NCI-H82 (cell line): Measurements from ENCODE around the gene BAD.
"Not testable (repeated sequence)": the region's sequence is repeated elsewhere in the genome, so short reads cannot be mapped to it uniquely, and the experiment has no call there.

Experiments
- DNase-seq: peaks from one replicate; lab custom pipeline; 2025; lab: John Stamatoyannopoulos, UW

BAD gene

DNA sequence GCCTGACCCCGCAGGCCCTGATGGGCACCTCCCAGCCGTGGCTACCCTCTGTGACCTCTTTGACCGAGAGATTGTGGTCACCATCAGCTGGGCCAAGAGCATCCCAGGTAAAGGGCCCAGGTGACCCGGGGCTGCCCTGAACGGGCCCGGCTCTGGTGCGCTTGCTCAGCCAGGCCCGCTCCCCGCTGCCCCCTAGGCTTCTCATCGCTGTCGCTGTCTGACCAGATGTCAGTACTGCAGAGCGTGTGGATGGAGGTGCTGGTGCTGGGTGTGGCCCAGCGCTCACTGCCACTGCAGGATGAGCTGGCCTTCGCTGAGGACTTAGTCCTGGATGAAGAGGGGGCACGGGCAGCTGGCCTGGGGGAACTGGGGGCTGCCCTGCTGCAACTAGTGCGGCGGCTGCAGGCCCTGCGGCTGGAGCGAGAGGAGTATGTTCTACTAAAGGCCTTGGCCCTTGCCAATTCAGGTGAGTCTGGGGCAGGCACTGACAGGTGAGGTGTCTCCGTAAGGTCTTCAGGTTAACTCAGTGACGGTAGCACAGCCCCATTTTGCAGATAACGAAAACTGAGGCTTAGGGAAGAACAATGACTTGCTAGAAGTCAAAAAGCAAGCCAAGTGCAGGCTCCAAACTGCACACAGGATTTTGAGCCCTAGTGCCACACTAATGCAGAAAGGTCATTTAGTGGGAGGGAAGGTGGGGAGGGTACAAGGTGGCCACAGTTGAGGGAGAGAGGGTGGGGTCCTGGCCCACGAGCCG is 30.5 kb upstream of the BAD start:
- no peak for DNase-seq

DNA sequence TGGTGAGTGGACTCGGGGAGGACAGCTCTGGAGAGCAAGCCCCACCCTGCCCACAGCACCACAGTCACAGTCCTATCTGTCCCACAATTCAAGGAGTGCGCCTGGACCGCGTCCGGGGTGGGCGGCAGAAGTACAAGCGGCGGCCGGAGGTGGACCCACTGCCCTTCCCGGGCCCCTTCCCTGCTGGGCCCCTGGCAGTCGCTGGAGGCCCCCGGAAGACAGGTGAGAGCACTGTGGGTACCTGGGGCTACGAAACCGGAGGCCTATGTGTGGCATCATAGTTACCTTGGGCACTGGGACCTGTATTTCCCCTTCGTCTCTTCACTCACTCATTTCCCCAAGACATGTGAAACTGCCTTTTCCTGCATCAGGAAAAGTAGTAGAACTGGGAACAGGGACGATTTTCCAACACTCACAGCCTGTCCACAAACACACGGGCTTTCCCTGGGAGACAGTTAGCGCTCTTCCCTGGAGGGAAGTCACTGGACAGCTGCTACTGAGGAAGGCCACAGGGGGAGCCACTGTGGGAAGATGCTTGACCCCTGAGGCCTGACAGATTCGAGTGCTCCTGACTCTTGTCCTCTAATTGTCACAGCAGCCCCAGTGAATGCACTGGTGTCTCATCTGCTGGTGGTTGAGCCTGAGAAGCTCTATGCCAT is 29.8 kb upstream of the BAD start:
- peak; percentile 36 for DNase-seq

DNA sequence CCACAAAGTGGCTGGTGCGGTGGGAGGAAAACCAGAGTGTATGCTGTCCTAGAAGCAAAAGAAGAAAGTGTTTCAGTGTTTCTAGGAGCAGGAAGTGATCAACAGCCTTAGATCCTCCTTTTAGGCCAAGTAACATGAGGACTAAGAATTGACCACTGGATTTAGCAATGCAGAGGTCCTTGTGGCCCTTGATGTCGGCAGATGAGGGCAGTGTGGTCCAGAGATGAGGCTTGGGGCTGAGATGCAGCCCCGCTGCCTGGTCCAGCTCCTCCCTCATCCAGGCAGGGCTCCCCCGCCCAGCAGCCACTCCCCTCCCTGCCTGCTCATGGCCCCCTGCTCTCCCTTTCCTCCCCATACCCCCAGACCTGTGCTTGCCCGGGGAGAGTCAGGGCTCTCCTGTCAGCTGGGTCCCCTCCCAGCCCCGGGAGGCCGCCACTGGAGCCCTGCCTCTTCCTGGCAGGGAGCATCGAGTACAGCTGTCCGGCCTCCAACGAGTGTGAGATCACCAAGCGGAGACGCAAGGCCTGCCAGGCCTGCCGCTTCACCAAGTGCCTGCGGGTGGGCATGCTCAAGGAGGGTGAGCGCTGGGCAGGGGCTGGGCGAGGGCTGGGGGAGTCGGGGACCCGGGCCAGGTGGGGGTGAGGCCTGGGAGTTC is 29.2 kb upstream of the BAD start:
- no peak for DNase-seq

DNA sequence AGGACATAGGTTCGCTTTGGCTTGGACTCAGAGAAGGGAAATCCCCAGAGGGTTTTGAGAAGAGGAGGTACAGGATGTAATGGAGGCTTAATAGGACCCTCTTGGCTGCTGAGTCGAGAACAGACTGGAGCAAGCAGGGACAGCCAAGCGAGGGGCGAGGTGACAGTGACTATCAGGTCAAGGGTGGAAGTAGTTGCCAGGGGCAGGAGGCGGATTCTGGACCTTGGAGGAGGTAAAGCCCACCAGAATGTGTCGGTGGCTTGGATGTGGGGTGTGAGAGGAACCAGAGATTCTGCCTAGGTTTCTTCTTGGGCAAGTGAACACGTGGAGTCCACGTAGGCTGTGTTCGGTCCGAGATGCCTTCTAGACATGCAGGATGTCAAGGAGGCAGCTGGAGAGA is 28.5 kb upstream of the BAD start:
- no peak for DNase-seq

DNA sequence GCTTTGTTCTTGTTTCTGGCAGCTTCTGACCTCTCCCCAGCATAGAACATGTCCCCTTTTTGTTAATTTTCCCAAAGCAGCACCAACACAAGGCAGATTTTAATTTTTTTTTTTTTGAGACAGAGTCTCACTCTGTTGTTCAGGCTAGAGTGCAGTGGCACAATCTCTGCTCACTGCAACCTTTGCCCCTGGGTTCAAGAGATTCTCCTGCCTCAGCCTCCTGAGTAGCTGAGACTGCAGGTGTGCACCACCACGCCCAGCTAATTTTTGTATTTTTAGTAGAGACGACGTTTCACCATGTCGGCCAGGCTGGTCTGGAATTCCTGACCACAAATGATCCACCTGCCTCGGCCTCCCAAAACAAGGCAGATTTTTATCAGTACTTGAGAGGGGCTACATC is 23.3 kb upstream of the BAD start:
- DNase-seq = not testable (repeated sequence)

DNA sequence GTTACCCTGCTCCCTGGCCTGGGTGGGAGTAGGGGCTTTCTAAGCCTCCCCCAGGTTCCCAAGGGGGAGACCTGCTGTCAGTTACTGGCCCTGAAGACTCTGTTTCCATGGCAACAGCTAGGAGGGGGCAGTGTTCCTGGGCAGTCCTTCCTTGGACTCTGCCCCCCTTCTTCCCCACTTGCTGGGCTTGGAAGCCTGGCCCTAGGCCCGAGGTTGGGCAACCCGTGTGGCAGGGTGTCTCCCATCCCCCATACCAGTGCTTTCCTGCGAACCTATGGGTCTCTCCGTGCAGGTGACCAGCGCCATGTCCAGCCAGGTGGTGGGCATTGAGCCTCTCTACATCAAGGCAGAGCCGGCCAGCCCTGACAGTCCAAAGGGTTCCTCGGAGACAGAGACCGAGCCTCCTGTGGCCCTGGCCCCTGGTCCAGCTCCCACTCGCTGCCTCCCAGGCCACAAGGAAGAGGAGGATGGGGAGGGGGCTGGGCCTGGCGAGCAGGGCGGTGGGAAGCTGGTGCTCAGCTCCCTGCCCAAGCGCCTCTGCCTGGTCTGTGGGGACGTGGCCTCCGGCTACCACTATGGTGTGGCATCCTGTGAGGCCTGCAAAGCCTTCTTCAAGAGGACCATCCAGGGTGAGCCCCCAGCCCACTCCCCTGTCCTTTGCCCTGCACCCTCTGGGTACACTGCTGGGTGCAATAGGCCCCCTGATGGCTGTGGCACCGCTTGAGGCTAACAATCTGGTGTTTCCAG is 22.6 kb upstream of the BAD start:
- DNase-seq = no peak

DNA sequence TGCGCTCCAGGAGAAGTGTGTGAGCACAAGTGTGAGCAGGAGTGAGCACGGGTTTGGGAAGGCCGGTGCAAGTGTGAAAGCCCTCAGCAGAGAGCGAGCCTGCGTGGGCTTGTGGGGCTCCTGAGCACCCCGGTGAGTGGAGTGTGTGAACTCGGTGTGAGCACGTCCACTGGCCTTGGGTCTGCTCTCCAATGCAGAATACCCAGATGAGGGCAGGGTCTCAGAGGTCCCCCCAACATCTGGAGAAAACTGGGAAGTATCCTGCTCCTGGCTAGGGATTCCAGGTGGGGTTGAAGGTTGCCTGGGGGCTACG is 22.1 kb upstream of the BAD start:
- no peak for DNase-seq

DNA sequence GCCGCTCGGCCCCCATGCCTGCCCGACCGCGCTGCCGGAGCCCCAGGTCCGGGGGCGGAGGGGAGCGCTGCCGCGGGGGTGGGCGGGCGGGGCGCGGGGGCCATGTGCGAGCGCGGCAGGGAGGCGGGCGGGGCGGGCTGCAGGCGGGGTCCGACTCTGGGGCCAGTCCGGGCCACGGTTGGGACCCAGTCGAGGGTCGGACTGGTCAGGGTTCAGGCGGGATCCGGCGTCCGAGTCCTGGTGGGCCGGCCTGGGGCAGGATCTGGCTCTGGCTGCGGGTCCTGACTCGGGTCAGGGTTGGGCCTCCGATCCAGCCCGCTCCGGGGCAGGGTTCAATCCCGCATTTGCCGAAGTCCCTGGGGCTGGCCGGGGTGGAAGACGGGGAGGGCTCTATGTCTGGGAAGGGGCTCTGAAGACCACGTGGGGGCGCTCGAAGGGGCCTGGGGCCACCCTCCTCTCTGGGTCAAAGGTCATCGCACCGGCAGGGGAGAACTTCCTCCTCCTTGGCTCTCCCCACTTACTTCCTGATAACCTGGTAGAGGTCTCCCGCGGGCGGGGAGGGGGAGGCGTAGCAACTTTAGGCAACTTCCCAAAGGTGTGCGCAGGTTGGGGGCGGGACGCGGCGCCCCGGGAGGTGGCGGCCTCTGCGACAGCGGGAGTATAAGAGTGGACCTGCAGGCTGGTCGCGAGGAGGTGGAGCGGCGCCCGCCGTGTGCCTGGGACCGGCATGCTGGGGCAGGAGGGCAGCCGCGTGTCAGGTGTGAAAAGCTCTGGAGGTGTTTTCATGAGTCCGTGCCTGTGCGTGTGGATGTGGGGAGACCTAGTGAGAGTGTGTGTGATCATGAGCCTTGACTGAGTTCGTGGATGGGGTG is 21.5 kb upstream of the BAD start:
- DNase-seq = peak; percentile 73

DNA sequence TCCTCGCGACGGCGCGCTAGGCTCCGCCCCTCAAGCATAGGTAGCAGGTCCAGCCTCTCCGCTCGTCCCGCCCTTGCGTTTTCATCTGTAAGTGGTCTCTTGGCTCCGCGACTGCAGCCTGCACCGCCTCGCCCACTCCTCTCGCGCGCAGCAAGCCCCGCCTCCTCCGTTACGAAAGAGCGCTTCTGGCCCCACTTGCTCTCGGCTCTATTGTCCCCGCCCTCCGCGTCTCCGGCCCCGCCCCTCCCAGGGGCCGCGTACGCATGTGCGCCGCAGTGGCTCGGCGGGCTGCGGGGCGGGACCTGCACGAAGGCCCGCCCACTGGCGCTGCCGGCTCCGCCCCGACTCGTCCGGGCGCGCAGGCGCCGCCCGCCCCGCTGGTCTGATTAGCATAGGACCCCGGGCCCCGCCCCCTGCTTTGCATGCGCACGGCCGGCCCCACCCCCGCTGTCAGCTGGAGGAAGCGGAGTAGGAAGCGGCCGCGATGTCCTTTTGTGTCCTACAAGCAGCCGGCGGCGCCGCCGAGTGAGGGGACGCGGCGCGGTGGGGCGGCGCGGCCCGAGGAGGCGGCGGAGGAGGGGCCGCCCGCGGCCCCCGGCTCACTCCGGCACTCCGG is 20.7 kb upstream of the BAD start, which contains the start of gene ESRRA:
TSS of gene ESRRA (plus strand) at position 450 of the 616 bp plus-strand sequence. CDS start 1,656 bp downstream, outside the sequence.
- DNase-seq = peak; percentile 99

DNA sequence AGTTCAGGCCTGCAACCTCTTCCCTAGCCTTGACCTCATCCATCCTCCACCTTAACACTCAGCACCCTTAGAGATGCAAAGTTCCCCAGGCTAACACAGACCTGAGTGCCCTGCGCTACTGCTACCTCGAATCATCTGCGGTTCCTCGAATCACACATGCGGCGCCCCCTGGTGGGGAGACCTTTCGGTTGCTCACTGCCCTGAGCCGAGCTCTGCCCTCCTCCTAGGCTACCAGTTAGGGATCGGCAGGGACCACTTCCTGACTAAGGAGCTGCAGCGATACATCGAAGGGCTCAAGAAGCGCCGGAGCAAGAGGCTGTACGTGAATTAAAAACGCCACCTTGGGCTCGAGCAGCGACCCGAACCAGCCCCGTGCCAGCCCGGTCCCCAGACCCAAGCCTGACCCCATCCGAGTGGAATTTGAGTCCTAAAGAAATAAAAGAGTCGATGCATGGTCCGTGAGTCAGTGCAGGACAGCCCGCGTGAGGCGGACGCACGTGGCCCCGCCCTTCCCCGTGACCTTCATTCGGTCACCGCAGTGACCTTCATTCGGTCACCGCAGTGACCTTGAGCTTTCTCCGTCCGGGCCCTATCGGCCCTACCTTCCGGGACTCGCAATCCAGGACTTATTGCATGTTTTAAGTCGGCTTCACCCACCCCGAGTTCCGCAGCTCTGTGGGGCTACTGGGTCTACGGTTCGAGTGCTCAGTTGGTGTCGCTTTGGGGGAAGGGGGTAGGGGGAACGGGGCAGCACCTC is 20.0 kb upstream of the BAD start:
- peak; percentile 95 for DNase-seq

DNA sequence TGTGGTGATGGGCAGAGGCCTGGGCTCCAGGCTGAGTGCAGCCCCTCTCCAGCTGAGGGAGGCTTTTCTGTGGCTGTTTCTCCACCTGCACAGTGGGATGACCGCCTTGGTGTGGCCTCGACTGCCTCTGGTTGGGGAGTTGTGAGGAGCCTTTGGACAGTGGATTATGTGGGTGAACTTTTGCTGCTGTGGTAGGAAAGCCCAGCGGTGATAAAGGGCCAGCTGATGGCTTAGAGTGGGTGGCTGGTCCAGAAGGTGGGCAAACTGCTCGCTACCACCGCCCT is 19.5 kb upstream of the BAD start:
- DNase-seq = no peak

DNA sequence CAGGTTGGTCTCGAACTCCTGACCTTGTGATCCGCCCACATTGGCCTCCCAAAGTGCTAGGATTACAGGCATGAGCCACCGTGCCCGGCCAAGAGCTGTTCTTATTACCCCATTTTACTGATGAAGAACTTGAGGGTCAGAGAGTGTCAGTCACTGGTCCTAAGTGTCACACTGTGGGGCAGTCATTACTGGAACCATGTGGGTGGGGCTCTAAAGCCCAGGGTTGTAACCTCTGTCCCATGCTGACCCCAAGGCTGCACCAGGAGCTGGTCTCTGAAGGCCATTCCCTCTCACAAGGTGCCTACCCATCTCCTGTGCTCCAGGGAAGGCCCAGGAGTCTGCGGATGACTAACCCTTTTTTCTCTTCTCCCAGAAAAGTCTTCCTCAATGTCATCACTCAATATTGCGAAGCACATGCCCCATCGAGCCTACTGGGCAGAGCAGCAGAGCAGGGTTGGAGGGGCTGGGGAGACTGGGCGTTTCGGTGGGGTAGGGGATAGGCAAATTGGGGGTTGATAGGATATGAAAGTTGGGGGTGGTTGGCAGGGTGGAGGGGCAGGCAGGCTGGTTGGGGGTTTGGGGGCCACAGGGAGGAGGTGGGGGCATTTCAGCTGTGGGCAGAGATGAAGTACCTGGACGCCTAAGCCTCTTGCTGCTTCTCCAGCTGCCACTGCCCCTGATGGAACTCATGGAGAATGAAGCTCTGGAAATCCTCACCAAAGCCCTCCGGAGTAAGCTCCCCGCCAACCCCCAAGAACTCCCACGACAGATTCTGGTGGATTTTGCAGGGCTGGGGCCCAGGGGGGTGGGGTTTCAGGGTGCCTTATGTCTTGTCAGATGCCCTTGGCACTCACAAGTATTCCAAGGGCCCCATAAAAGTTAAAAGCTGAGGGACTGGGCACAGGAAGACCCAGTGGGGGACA is 18.9 kb upstream of the BAD start:
- no peak for DNase-seq

DNA sequence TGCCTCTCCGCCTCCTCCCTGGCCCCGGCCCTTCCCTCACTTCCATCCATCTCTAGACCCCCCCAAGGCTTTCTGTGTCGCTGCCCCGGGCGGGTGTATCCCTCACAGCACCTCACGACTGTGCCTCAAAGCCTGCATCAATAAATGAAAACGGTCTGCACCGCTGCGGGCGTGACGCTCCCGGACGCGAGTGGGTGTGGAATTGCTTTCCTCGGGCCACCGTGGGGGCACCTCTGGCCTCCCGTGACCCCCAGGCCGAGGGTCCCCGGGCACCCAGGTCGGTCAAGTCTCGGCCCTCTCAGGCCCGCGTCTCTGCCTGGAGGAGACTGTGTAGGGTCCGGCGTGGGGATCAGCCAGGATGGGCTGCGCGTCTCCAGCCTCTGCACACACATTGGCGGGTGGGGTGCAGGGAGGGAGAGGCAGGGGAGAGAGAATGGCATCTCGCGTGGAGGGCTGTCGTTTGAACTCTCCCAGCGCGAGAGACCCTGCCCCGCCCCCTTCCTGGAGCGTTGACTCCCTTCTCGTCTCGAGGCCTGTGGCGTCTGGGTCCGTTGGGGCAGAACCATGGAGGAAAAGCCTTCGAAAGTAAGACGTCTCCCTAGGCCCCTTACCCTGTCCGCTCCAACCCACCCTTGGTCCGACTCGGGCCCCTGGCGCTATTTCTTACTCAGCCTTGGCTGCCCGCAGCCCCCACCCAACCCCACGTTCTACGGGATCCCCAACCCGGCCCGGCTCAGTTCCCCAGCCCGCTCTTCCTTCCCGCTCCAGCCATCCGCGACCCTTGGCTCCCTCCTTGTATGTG is 15.6 kb upstream of the BAD start, which contains the start of gene CATSPERZ:
TSS of gene CATSPERZ (plus strand) at position 512 of the 802 bp plus-strand sequence. CDS start at position 565, 53 bp downstream.
- no peak for DNase-seq

DNA sequence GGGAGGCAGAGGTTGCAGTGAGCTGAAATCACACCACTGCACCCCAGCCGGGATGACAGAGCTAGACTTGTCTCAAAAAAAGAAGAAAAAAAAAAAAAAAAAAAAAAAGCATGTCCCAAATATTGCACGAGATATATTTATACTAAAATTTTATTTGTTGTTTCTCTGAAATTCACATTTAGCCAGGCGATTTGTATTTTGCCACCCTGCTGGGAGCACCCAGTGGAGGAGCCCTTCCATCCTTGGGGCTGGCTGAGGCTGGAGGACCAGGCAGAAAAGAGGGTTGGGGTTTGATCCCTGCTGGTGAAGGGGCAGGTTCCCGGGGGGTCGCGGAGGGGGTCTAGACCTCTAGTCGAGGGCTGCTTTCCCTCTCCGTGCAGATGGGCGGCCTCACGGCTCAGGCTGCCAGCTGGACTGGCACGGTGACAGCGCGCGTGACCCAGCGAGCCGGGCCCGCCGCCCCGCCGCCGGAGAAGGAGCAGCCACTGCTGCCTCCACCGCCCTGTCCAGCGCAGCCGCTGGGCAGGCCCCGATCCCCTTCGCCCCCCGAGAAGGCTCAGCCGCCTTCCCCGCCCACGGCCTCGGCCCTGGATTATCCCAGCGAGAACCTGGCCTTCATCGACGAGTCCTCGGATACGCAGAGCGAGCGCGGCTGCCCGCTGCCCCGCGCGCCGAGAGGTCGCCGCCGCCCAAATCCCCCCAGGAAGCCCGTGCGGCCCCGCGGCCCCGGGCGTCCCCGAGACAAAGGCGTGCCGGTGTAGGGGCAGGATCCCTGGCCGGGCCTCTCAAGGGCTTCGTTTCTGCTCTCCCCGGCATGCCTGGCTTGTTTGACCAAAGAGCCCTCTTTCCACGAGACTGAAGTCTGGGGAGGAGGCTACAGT is 14.7 kb upstream of the BAD start:
- no peak for DNase-seq

DNA sequence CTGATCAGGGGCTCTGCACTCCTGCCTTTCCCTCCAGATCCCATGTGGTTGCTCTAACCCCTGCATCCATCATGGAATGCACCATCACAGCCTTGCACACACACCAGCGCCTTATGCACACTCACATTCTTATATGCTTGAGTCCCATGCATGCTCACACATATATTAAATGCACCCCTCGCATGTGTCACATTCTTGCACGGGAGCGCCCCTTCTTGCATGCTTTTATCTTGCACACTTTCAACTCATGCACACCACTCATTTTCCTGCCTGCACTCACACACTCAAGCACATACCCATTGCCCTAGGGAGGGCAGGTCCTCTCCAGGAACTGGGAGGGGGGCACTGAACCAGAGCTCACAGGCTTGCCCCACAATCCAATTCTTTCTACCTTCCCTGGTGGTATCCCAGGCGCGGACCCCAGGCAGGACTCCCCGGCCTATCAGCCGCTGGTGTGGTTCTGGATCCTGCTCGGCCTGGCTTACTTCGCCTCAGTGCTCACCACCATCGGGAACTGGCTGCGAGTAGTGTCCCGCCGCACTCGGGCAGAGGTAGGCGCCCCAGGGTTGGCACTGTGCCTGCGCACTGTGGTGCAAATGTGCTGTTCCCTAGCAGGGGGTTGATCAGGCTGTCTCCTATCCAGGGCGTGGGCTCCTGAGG is 13.4 kb upstream of the BAD start:
- no peak for DNase-seq

DNA sequence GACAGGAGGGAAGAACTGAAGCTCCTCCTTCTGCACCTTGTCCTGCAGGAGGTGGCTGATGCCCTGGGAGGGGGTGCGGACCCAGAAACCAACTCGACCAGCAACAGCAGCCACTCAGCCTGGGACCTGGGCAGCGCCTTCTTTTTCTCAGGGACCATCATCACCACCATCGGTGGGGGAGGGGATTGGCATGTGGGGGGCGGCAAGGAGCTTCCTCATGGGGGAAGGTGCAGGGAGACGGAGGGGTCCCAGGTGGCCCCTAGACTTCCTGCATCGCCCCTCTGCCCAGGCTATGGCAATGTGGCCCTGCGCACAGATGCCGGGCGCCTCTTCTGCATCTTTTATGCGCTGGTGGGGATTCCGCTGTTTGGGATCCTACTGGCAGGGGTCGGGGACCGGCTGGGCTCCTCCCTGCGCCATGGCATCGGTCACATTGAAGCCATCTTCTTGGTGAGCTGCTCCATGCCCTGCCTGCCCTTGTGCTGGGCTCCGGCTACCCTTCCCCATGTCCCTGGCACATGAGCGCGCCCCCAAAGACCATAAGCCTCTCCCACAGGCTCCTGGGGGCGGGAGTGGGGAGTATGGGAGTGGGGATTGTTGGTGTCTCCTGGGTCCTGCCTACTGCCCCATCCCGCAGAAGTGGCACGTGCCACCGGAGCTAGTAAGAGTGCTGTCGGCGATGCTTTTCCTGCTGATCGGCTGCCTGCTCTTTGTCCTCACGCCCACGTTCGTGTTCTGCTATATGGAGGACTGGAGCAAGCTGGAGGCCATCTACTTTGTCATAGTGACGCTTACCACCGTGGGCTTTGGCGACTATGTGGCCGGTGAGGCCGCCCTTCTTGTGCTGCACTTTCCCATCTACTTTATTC is 12.6 kb upstream of the BAD start:
- no peak for DNase-seq
